HEK293T (cell line): ENCODE measurements around the gene ATP5ME.

Experiments used
- BHLHE40 ChIP-seq: fragments of 450-650 bp; IDR thresholded peaks from 2 replicates; pipeline ENCODE4 v1.6.1; 2016; ENCODE audit warnings: mild to moderate bottlenecking, moderate library complexity, borderline replicate concordance
- FOXA1 ChIP-seq: fragments of 450-650 bp; IDR thresholded peaks from 2 replicates; pipeline ENCODE4 v1.6.1; 2016; ENCODE audit warnings: mild to moderate bottlenecking
- FOXK2 ChIP-seq: fragments of 450-650 bp; IDR thresholded peaks from 2 replicates; pipeline ENCODE4 v1.6.1; 2016; ENCODE audit warnings: mild to moderate bottlenecking
- FOXM1 ChIP-seq: fragments of 450-650 bp; IDR thresholded peaks from 2 replicates; pipeline ENCODE4 v1.6.1; 2017; ENCODE audit warnings: mild to moderate bottlenecking, borderline replicate concordance
- HDGF ChIP-seq: fragments of 450-650 bp; IDR thresholded peaks from 2 replicates; pipeline ENCODE4 v1.6.1; 2017; ENCODE audit warnings: antibody characterized with exemption, borderline replicate concordance
- L3MBTL2 ChIP-seq: fragments of 450-650 bp; conservative IDR thresholded peaks from 2 replicates; pipeline ENCODE4 v1.6.1; 2016; ENCODE audit warnings: mild to moderate bottlenecking
- NFRKB ChIP-seq: fragments of 450-650 bp; IDR thresholded peaks from 2 replicates; pipeline ENCODE4 v1.6.1; 2016; ENCODE audit warnings: mild to moderate bottlenecking, moderate library complexity
- SP1 ChIP-seq: fragments of 450-650 bp; IDR thresholded peaks from 2 replicates; pipeline ENCODE4 v1.6.1; 2017
- TARDBP ChIP-seq: fragments of 450-650 bp; IDR thresholded peaks from 2 replicates; pipeline ENCODE4 v1.6.1; 2016
- ZNF384 ChIP-seq: fragments of 450-650 bp; IDR thresholded peaks from 2 replicates; pipeline ENCODE4 v1.6.1; 2016
- TF ChIP-seq, protein P1 (sequence below): fragments of 450-650 bp; IDR thresholded peaks from 2 replicates; pipeline ENCODE4 v1.6.1; 2016

DNA sequence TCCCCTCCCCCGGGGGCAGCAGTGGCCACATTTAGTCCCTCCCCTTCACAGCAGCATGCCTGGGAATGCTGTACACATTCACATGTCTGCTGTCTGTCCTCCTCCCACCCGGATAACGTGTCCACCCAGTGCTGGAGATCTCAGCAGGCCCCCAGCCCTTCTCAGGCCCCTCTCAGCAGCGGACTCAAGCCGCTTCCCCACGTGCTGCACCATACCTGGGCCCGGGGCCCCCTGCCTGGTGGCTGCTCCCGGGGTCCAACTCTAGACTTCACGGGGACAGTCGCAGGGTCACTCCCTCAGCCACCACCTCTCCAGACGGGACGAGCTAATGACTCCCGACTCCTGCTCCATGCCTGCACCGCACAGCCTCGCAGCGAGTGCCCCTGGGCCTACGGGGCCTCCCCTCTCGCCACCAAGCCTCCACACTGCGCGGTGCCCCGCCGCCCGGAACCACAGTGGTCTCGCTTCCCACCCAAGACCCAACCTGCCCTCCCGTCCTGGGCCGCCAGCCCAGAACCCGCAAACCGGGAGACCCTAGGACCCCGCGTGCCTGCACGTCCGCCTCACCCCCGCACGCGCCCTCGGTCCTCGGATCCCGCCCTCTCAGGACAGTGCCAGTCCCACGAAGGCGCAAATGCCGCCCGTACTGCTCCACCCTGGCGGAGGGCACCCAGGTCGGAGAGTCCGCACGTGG, 30.3 kb upstream of the ATP5ME start:
- no peak for TF ChIP-seq FOXM1
- TF ChIP-seq FOXA1, result no peak
- TF ChIP-seq BHLHE40, result no peak
- TF ChIP-seq L3MBTL2, result no peak
- TF ChIP-seq SP1, result no peak
- no peak for TF ChIP-seq FOXK2
- no peak for TF ChIP-seq HDGF
- no peak for TF ChIP-seq ZNF384
- TF ChIP-seq TARDBP, result no peak
- no peak for TF ChIP-seq NFRKB
- TF ChIP-seq, protein P1, sequence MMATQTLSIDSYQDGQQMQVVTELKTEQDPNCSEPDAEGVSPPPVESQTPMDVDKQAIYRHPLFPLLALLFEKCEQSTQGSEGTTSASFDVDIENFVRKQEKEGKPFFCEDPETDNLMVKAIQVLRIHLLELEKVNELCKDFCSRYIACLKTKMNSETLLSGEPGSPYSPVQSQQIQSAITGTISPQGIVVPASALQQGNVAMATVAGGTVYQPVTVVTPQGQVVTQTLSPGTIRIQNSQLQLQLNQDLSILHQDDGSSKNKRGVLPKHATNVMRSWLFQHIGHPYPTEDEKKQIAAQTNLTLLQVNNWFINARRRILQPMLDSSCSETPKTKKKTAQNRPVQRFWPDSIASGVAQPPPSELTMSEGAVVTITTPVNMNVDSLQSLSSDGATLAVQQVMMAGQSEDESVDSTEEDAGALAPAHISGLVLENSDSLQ, result no peak
